ENCODE measurements around the gene EML5.

The EML5 gene

DNA sequence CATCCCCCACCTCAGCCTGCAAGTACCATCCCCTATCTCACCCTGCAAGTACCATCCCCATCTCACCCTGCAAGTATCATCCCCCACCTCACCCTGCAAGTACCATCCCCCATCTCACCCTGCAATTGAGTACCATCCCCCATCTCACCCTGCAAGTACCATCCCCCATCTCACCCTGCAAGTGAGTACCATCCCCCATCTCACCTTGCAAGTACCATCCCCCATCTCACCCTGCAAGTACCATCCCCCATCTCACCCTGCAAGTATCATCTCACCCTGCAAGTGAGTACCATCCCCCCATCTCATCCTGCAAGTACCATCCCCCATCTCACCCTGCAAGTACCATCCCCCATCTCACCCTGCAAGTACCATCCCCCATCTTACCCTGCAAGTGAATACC lies 184.9 kb downstream of the EML5 start:
- TF ChIP-seq FOXM1 (IDR thresholded peaks at IDR 0.05; ENCODE audit: borderline replicate concordance, low read depth) (no peak), MAX (IDR thresholded peaks at IDR 0.05) (no peak), TEAD4 (IDR thresholded peaks at IDR 0.05) (no peak), TCF12 (IDR thresholded peaks at IDR 0.05; ENCODE audit: low read depth) (no peak), TAF1 (IDR thresholded peaks at IDR 0.05; ENCODE audit: low read depth) (no peak), CREB1 (IDR thresholded peaks at IDR 0.05; ENCODE audit: low read depth) (no peak), RAD21 (IDR thresholded peaks at IDR 0.05; ENCODE audit: low read depth) (no peak), YY1 (IDR thresholded peaks at IDR 0.05; ENCODE audit: low read depth) (no peak), NFIC (IDR thresholded peaks at IDR 0.05) (no peak), EGR1 (IDR thresholded peaks at IDR 0.05) (no peak)
- TF ChIP-seq, protein P1, sequence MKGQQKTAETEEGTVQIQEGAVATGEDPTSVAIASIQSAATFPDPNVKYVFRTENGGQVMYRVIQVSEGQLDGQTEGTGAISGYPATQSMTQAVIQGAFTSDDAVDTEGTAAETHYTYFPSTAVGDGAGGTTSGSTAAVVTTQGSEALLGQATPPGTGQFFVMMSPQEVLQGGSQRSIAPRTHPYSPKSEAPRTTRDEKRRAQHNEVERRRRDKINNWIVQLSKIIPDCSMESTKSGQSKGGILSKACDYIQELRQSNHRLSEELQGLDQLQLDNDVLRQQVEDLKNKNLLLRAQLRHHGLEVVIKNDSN (IDR thresholded peaks at IDR 0.05) = no peak

DNA sequence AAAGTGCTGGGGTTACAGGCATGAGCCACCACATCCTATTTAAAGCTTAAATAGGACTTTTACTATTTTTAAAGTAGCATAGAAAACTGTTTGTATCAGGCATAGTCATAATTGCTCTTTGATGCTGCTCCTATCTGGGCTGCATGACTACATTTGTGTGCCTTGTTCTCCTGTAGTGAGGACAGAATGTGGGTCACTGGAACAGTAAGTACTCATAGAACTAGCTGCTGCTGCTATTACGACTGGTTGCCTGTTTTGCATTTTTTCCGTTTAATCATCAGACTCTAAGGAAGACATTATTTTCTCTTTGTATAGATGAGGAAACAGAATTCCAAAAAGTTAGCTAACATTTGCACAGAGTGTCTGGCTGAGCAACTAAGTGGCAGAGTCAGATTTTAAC lies 187.2 kb downstream of the EML5 start:
- TF ChIP-seq REST (IDR thresholded peaks at IDR 0.05; ENCODE audit: low read depth) (no peak), NFIC (IDR thresholded peaks at IDR 0.05) (no peak), RAD21 (IDR thresholded peaks at IDR 0.05; ENCODE audit: low read depth) (no peak), CREB1 (IDR thresholded peaks at IDR 0.05; ENCODE audit: low read depth) (no peak), CEBPB (IDR thresholded peaks at IDR 0.05) (no peak), TEAD4 (IDR thresholded peaks at IDR 0.05) (no peak), FOXM1 (IDR thresholded peaks at IDR 0.05; ENCODE audit: borderline replicate concordance, low read depth) (no peak), MAX (IDR thresholded peaks at IDR 0.05) (no peak), EP300 (IDR thresholded peaks at IDR 0.05; ENCODE audit: borderline replicate concordance) (no peak), ZBTB7A (IDR thresholded peaks at IDR 0.05; ENCODE audit: low read depth) (no peak), TAF1 (IDR thresholded peaks at IDR 0.05; ENCODE audit: low read depth) (no peak), EGR1 (IDR thresholded peaks at IDR 0.05) (no peak)

- TF ChIP-seq EGR1 (IDR thresholded peaks at IDR 0.05) (no peak), TCF12 (IDR thresholded peaks at IDR 0.05; ENCODE audit: low read depth) (no peak), FOXM1 (IDR thresholded peaks at IDR 0.05; ENCODE audit: borderline replicate concordance, low read depth) (no peak), CREB1 (IDR thresholded peaks at IDR 0.05; ENCODE audit: low read depth) (no peak), YY1 (IDR thresholded peaks at IDR 0.05; ENCODE audit: low read depth) (no peak)
- TF ChIP-seq, protein P1 (IDR thresholded peaks at IDR 0.05) = no peak
These were observed 188.5 kb downstream of the EML5 start for GRCh38 chr14:88604212-88604611.

- TF ChIP-seq EP300 (IDR thresholded peaks at IDR 0.05; ENCODE audit: borderline replicate concordance) = no peak
- no peak for TF ChIP-seq YY1 (IDR thresholded peaks at IDR 0.05; ENCODE audit: low read depth)
- no peak for TF ChIP-seq ZBTB7A (IDR thresholded peaks at IDR 0.05; ENCODE audit: low read depth)
These were observed 192.9 kb downstream of the EML5 start for GRCh38 chr14:88599761-88600439.

GRCh38 chr14:88599326-88599725 lies 193.4 kb downstream of the EML5 start:
- TF ChIP-seq CREB1 (IDR thresholded peaks at IDR 0.05; ENCODE audit: low read depth) (no peak), FOXM1 (IDR thresholded peaks at IDR 0.05; ENCODE audit: borderline replicate concordance, low read depth) (no peak)
- TF ChIP-seq, protein P1 (IDR thresholded peaks at IDR 0.05) = no peak

DNA sequence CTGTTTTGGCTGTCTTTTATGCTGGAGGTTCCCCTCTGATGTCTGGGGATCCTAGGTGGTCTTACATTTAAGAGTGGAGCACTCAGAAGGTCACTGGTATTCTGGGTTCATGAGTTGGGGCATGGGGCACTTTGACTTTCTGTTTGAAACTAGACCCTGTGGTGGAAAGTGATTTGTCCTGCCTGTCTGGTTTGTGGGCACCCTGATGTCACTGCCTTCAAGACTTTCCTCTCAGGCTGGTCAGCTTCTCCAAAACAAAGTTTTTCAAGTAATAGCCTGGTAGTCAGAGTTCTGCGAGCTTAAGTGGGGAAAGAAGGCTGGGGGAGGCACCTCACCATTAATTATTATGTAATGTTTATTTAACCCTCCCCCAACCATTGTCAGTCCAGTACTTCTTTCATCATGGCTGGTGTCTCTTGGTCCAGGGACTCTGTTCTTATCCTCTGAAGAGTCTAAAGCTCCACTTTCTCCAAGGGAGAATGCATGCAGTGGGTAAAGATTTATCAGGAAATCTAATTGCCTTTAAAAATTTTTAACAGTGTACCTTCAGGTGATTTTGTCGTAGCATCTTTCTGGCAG lies 194.6 kb downstream of the EML5 start:
- TF ChIP-seq FOXM1 (IDR thresholded peaks at IDR 0.05; ENCODE audit: borderline replicate concordance, low read depth) = no peak
- TF ChIP-seq TCF12 (IDR thresholded peaks at IDR 0.05; ENCODE audit: low read depth) = no peak
- no peak for TF ChIP-seq CEBPB (IDR thresholded peaks at IDR 0.05)
- no peak for TF ChIP-seq EGR1 (IDR thresholded peaks at IDR 0.05)
- no peak for TF ChIP-seq RAD21 (IDR thresholded peaks at IDR 0.05; ENCODE audit: low read depth)
- no peak for TF ChIP-seq YY1 (IDR thresholded peaks at IDR 0.05; ENCODE audit: low read depth)
- TF ChIP-seq TEAD4 (IDR thresholded peaks at IDR 0.05) = no peak
- TF ChIP-seq MAX (IDR thresholded peaks at IDR 0.05) = no peak
- TF ChIP-seq ZBTB7A (IDR thresholded peaks at IDR 0.05; ENCODE audit: low read depth) = no peak
- TF ChIP-seq, protein P1 (IDR thresholded peaks at IDR 0.05) = no peak
- TF ChIP-seq CREB1 (IDR thresholded peaks at IDR 0.05; ENCODE audit: low read depth) = no peak
- no peak for TF ChIP-seq EP300 (IDR thresholded peaks at IDR 0.05; ENCODE audit: borderline replicate concordance)
- TF ChIP-seq NFIC (IDR thresholded peaks at IDR 0.05) = no peak
- TF ChIP-seq TAF1 (IDR thresholded peaks at IDR 0.05; ENCODE audit: low read depth) = no peak
- no peak for TF ChIP-seq REST (IDR thresholded peaks at IDR 0.05; ENCODE audit: low read depth)

Data from Ishikawa (cell line).